Brain microvascular endothelial cell (primary cell): Measurements from ENCODE around the gene STAMBP.

ENCODE experiments used
- DNase-seq: peaks from one replicate; pipeline ENCODE4 v3.0.0-alpha.2; 2020
- H3K27ac ChIP-seq: fragments of 250-450 bp; sonication (Bioruptor Pico); 2 replicates; pipeline ENCODE4 v1.5.1; 2020; ENCODE audit warnings: mild to moderate bottlenecking, moderate library complexity
- H3K27me3 ChIP-seq: fragments of 250-450 bp; sonication (Bioruptor Pico); replicated peaks from 2 replicates; pipeline ENCODE4 v1.5.1; 2020; ENCODE audit warnings: mild to moderate bottlenecking
- H3K36me3 ChIP-seq: fragments of 250-450 bp; sonication (Bioruptor Pico); replicated peaks from 2 replicates; pipeline ENCODE4 v1.5.1; 2020; ENCODE audit warnings: mild to moderate bottlenecking
- H3K4me3 ChIP-seq: 2 replicates; pipeline ENCODE4 v1.5.1; 2011; ENCODE audit warnings: low read depth, mild to moderate bottlenecking, control low read depth, low read length, moderate library complexity
- in situ Hi-C: cut with HindIII; loops from 2 replicates; pipeline ENCODE4 v1.10.0; 2017; ENCODE audit warnings: low sequenced_read_pairs, low pct_ligation_motif_present
- TF ChIP-seq, protein P1 (sequence below): IDR thresholded peaks from 2 replicates; pipeline ENCODE4 v1.5.1; 2011; ENCODE audit warnings: low read depth, mild to moderate bottlenecking, moderate library complexity, low read length, control low read depth, inconsistent platforms; ENCODE audit errors: missing control alignments

Gene STAMBP

DNA sequence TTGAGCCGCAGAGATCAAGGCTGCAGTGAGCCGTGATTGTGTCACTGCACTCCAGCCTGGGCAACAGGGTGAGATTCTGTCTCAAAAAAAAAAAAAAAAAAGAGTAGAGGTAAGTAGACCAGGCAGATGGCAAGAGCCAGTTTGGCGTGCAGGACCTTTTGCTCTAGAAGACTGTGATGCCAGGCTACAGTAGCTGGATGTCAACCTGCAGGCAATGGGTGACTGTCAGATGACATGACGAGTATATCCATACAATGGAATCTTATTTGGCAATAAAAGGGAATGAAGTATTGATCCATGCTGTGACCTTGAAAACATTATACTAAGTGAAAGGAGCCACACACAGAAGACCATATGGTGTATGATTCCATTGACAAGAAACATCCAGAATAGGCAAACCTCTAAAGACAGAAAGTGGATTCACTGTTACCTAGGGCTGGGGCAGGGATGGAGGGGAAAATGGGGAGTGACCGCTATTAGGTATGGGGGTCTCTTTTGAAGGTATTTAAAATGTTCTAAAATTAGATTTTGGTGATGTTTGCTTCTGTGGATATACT lies 86.8 kb downstream of the STAMBP start:
- no peak for DNase-seq
- H3K36me3 ChIP-seq = peaks cover 2% of the 10 kb centered on the region
- TF ChIP-seq, protein P1, sequence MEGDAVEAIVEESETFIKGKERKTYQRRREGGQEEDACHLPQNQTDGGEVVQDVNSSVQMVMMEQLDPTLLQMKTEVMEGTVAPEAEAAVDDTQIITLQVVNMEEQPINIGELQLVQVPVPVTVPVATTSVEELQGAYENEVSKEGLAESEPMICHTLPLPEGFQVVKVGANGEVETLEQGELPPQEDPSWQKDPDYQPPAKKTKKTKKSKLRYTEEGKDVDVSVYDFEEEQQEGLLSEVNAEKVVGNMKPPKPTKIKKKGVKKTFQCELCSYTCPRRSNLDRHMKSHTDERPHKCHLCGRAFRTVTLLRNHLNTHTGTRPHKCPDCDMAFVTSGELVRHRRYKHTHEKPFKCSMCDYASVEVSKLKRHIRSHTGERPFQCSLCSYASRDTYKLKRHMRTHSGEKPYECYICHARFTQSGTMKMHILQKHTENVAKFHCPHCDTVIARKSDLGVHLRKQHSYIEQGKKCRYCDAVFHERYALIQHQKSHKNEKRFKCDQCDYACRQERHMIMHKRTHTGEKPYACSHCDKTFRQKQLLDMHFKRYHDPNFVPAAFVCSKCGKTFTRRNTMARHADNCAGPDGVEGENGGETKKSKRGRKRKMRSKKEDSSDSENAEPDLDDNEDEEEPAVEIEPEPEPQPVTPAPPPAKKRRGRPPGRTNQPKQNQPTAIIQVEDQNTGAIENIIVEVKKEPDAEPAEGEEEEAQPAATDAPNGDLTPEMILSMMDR = no peak
- no peaks in the 10 kb centered on the region for H3K27me3 ChIP-seq
- in situ Hi-C loops = no loop called here
- no peak overlapping the region for H3K4me3 ChIP-seq
- H3K27ac ChIP-seq = no peak overlapping the region

DNA sequence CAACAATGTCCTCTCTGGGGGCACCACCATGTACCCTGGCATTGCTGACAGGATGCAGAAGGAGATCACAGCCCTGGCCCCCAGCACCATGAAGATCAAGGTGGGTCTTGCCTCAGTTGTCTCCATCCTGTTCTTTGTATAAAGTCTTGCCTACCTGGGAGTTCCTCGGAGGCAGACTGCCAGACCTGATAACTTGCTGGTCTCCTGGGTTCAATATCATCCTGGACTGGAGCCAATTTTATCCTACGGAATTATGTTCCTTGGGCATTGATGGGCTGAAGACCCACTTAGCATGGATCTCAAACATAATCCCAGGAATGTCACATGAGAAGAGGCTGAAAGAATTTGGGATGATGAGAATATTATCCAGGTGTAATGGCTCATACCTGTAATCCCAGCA lies 87.9 kb downstream of the STAMBP start:
- Histone ChIP-seq H3K4me3 (no peak overlapping the region), H3K27me3 (no peaks in the 10 kb centered on the region), H3K27ac (no peak overlapping the region), H3K36me3 (peaks cover 2% of the 10 kb centered on the region)
- no peak for DNase-seq
- TF ChIP-seq, protein P1 = no peak
- in situ Hi-C loops = no loop called here

DNA sequence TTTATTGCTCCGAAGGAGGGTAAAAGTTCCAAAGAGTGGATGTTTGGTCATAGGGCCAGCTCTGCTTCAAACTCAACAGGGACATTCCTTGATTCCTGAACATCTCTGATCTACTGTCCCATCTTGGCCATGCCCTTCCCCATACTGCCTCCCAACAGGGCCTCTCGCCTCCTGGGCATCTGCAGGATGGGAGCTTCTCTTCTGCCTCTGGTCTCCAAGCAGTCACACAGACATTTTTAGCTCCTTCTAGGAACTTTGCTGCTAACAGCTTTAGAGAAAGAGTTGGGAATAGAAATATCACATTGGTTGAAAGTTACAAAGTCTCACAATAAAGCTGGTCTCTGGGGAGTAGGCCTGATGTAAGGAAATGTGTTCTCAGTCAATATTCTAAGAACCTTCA lies 88.5 kb downstream of the STAMBP start:
- TF ChIP-seq, protein P1 = no peak
- DNase-seq = no peak
- H3K36me3 ChIP-seq = peaks cover 2% of the 10 kb centered on the region
- H3K27ac ChIP-seq = no peak overlapping the region
- H3K4me3 ChIP-seq = no peak overlapping the region
- in situ Hi-C loops = no loop called here
- no peaks in the 10 kb centered on the region for H3K27me3 ChIP-seq

DNA sequence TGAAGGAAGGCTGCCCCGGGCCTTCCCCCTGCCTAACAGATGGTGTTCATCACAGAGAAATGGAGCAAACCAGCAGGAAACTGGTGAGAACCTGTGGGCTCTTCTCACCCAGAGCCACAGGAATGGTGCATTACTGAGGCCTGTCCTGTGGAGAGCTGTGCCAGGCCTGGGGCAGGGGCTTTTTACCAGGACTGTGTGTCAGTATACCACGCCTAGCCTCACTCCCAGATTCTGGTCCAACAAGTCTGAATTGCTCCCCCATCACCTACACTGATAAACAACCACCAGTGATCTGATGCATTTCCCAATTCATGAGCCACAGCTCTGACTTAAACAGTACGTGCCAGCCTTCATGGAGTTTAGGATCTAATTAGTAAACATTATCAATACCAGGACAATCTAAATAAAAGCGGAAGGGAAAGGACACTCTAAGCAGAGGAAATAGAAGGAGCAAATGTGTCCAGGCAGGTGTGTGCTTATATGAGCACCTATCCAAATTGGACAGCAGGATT lies 89.0 kb downstream of the STAMBP start:
- Histone ChIP-seq H3K4me3 (no peak overlapping the region), H3K27me3 (no peaks in the 10 kb centered on the region), H3K36me3 (peaks cover 2% of the 10 kb centered on the region), H3K27ac (no peak overlapping the region)
- DNase-seq = no peak
- TF ChIP-seq, protein P1 = no peak
- in situ Hi-C loops = no loop called here

DNA sequence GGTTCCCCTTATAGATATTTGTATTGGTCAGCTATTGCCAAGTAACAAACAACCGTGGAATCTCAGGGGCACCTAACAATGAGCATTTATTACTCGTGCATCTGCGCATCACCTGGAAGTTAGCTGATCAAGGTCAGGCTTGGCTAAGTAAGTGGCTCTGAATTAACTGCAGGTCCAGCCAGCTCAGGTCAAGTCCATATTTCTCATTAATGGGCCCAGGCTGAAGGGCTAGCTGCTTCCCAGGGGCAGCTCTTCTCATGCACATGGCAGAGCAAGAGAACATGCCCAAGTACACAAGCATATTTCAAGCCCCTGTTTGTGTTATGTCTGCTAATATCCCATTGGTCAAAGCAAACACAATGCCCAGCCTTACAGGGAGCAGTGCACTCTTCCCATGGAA lies 90.1 kb downstream of the STAMBP start:
- Histone ChIP-seq H3K27me3 (no peaks in the 10 kb centered on the region), H3K27ac (no peak overlapping the region), H3K4me3 (no peak overlapping the region), H3K36me3 (peaks cover 2% of the 10 kb centered on the region)
- in situ Hi-C loops = no loop called here
- no peak for DNase-seq
- TF ChIP-seq, protein P1 = no peak
